Measurements from ENCODE around the gene LAMB1. TPM values are rescaled to one million over a fixed set of nuclear protein-coding genes. Genes with fewer than 3 reads are reported as not detected.
A peak's percentile ranks its signal among the peaks of the same experiment; 100 is the strongest.
"Not testable (repeated sequence)": the region's sequence is repeated elsewhere in the genome, so short reads cannot be mapped to it uniquely, and the experiment has no call there.

LAMB1 gene
- total RNA-seq, 1 donor from 2014 or later, result 60.0 TPM

- intact Hi-C loops (cut with micrococcal nuclease), result no loop called here
- Histone ChIP-seq H3K27me3 (ENCODE audit: low read depth) (no peaks in the 10 kb centered on the region), H3K4me3 (no peak overlapping the region), H3K27ac (replicated peaks) (no peak overlapping the region), H3K4me1 (peaks cover 27% of the 10 kb centered on the region), H3K9me3 (replicated peaks) (no peaks in the 10 kb centered on the region), H3K36me3 (peaks cover 86% of the 10 kb centered on the region)
- no peak for DNase-seq
- TF ChIP-seq CTCF (IDR thresholded peaks at IDR 0.05; ENCODE audit: borderline replicate concordance), result no peak
These were observed 93.5 kb downstream of the LAMB1 start for GRCh38 chr7:107909445-107909844.

- peaks cover 18% of the 10 kb centered on the region for H3K4me1 ChIP-seq
- H3K36me3 ChIP-seq, result peaks cover 100% of the 10 kb centered on the region
- intact Hi-C loops (cut with micrococcal nuclease), result no loop called here
- TF ChIP-seq CTCF (IDR thresholded peaks at IDR 0.05; ENCODE audit: borderline replicate concordance), result no peak
- no peak for DNase-seq
- H3K27ac ChIP-seq (replicated peaks), result peak overlapping the region; percentile 35
- H3K27me3 ChIP-seq (ENCODE audit: low read depth), result no peaks in the 10 kb centered on the region
- H3K9me3 ChIP-seq (replicated peaks), result no peaks in the 10 kb centered on the region
- no peak overlapping the region for H3K4me3 ChIP-seq
These were observed 95.2 kb downstream of the LAMB1 start for GRCh38 chr7:107907790-107908189.

- Histone ChIP-seq H3K27me3 (ENCODE audit: low read depth) (no peaks in the 10 kb centered on the region), H3K9me3 (replicated peaks) (no peaks in the 10 kb centered on the region), H3K27ac (replicated peaks) (peak overlapping the region; percentile 2), H3K36me3 (peaks cover 51% of the 10 kb centered on the region), H3K4me3 (no peak overlapping the region), H3K4me1 (peaks cover 59% of the 10 kb centered on the region)
- intact Hi-C loops (cut with micrococcal nuclease), result no loop called here
- DNase-seq, result no peak
- no peak for TF ChIP-seq CTCF (IDR thresholded peaks at IDR 0.05; ENCODE audit: borderline replicate concordance)
These were observed 100.6 kb downstream of the LAMB1 start for GRCh38 chr7:107902381-107902780.

GRCh38 chr7:107900496-107901015 lies 102.4 kb downstream of the LAMB1 start:
- Histone ChIP-seq H3K27ac (replicated peaks) (no peak overlapping the region), H3K36me3 (peaks cover 42% of the 10 kb centered on the region), H3K9me3 (replicated peaks) (no peaks in the 10 kb centered on the region), H3K27me3 (ENCODE audit: low read depth) (no peaks in the 10 kb centered on the region), H3K4me3 (no peak overlapping the region), H3K4me1 (peaks cover 65% of the 10 kb centered on the region)
- no peak for TF ChIP-seq CTCF (IDR thresholded peaks at IDR 0.05; ENCODE audit: borderline replicate concordance)
- intact Hi-C loops (cut with micrococcal nuclease), result no loop called here
- no peak for DNase-seq

GRCh38 chr7:107898997-107899594 lies 103.9 kb downstream of the LAMB1 start:
- no peak overlapping the region for H3K4me3 ChIP-seq
- no peak for TF ChIP-seq CTCF (IDR thresholded peaks at IDR 0.05; ENCODE audit: borderline replicate concordance)
- peaks cover 42% of the 10 kb centered on the region for H3K36me3 ChIP-seq
- H3K9me3 ChIP-seq (replicated peaks), result no peaks in the 10 kb centered on the region
- DNase-seq, result no peak
- peaks cover 79% of the 10 kb centered on the region for H3K4me1 ChIP-seq
- no peaks in the 10 kb centered on the region for H3K27me3 ChIP-seq (ENCODE audit: low read depth)
- intact Hi-C loops (cut with micrococcal nuclease), result no loop called here
- no peak overlapping the region for H3K27ac ChIP-seq (replicated peaks)

- H3K9me3 ChIP-seq (replicated peaks); DNase-seq; H3K27me3 ChIP-seq (ENCODE audit: low read depth); intact Hi-C loops (cut with micrococcal nuclease): not testable (repeated sequence)
- Histone ChIP-seq H3K4me3 (peak overlapping the region; percentile 82), H3K27ac (replicated peaks) (peak overlapping the region; percentile 98), H3K4me1 (peaks cover 69% of the 10 kb centered on the region), H3K36me3 (peaks cover 30% of the 10 kb centered on the region)
These were observed 110.6 kb downstream of the LAMB1 start for GRCh38 chr7:107892367-107892741.

Measured in left ventricle myocardium inferior (tissue), 1 donor.